DMS153 treated with DMSO at 0.1 percent for 48 hours (cell line): ENCODE measurements around the gene MCM10.
"Not testable (repeated sequence)": the region's sequence is repeated elsewhere in the genome, so short reads cannot be mapped to it uniquely, and the experiment has no call there.

Experiments used
- DNase-seq: peaks from one replicate; lab custom pipeline; 2025; ENCODE audit not compliant: unreplicated experiment; lab: John Stamatoyannopoulos, UW

The MCM10 gene

GRCh38 chr10:13219685-13220670 lies 58.6 kb downstream of the MCM10 start:
- DNase-seq: no peak

- no peak for DNase-seq
Observed at GRCh38 chr10:13221572-13221971, 60.2 kb downstream of the MCM10 start.

GRCh38 chr10:13222151-13222550 lies 60.8 kb downstream of the MCM10 start:
- DNase-seq: no peak

GRCh38 chr10:13222566-13222965 lies 61.2 kb downstream of the MCM10 start:
- DNase-seq: no peak

- no peak for DNase-seq
Observed at GRCh38 chr10:13223241-13223640, 61.9 kb downstream of the MCM10 start.

GRCh38 chr10:13224210-13224995 lies 63.0 kb downstream of the MCM10 start:
- no peak for DNase-seq

- no peak for DNase-seq
Observed at GRCh38 chr10:13225601-13226000, 64.2 kb downstream of the MCM10 start.

GRCh38 chr10:13227031-13227430 lies 65.7 kb downstream of the MCM10 start:
- DNase-seq: no peak

- no peak for DNase-seq
Observed at GRCh38 chr10:13231190-13231589, 69.8 kb downstream of the MCM10 start.

- DNase-seq: no peak
Observed at GRCh38 chr10:13231808-13232207, 70.5 kb downstream of the MCM10 start.

- DNase-seq: no peak
Observed at GRCh38 chr10:13233358-13233757, 72.0 kb downstream of the MCM10 start.

GRCh38 chr10:13234172-13234571 lies 72.8 kb downstream of the MCM10 start, which contains the start of gene UCMA:
UCMA (minus strand) TSS chr10:13234374; CDS start chr10:13234258, 116 bp downstream.
- DNase-seq: no peak

- not testable (repeated sequence) for DNase-seq
Observed at GRCh38 chr10:13234736-13235135, 73.4 kb downstream of the MCM10 start.

GRCh38 chr10:13236638-13237037 lies 75.3 kb downstream of the MCM10 start:
- DNase-seq: no peak

GRCh38 chr10:13238271-13239077 lies 77.1 kb downstream of the MCM10 start:
- DNase-seq: no peak

- no peak for DNase-seq
Observed at GRCh38 chr10:13239923-13240322, 78.6 kb downstream of the MCM10 start.

GRCh38 chr10:13241613-13242012 lies 80.3 kb downstream of the MCM10 start:
- no peak for DNase-seq

- DNase-seq: not testable (repeated sequence)
Observed at GRCh38 chr10:13242260-13242659, 80.9 kb downstream of the MCM10 start.

- DNase-seq: no peak
Observed at GRCh38 chr10:13247246-13247645, 85.9 kb downstream of the MCM10 start.

- no peak for DNase-seq
Observed at GRCh38 chr10:13247784-13248183, 86.4 kb downstream of the MCM10 start.

GRCh38 chr10:13253726-13254125 lies 92.4 kb downstream of the MCM10 start:
- DNase-seq: no peak
